HCT116 (cell line): ENCODE data around the gene THAP10. TPM values are rescaled to one million over a fixed set of nuclear protein-coding genes. Genes with fewer than 3 reads are reported as not detected.

Source experiments
- ATAC-seq: fragments of 200-7000 bp; cut with Tn5 transposase; 2 replicates; pipeline ENCODE4 v1.9.1; 2020; ENCODE audit warnings: mild to moderate bottlenecking, moderate library complexity
- BruUV-seq: library from RNA; stranded (reverse); fragments of 400-500 nt; replicated peaks from 2 replicates; lab custom pipeline; 2021; lab: Mats Ljungman, UMichigan
- CTCF ChIA-PET: fragments of 300-600 bp; sonication (Branson Sonifier 250); formaldehyde crosslinking; loops from one replicate; lab custom pipeline; 2021; ENCODE audit warnings: antibody characterized with exemption; lab: Charles Lee
- POLR2A ChIA-PET: fragments of 300-600, 350-600 bp; sonication (Branson Sonifier 250); formaldehyde crosslinking; loops from one replicate; lab custom pipeline; 2021; ENCODE audit warnings: antibody characterized with exemption; lab: Charles Lee
- RAD21 ChIA-PET, 2 experiments: fragments of 300-600 bp; sonication (Branson Sonifier 250); formaldehyde crosslinking; loops; one replicate each; lab custom pipeline; 2023; ENCODE audit warnings: low total read pairs in 2 of 2; ENCODE audit not compliant: uncharacterized antibody in 2 of 2, unreplicated experiment in 2 of 2, low non-redundant PET in 1 of 2; lab: Charles Lee
- DNase-seq: peaks from one replicate; pipeline ENCODE4 v3.0.0-alpha.2; 2010; ENCODE audit warnings: low read depth, low spot score
- H2AFZ ChIP-seq: fragments of 200-600 bp; shearing (Covaris generic), sonication (generic); 2 replicates; pipeline ENCODE4 v1.6.1; 2017; ENCODE audit warnings: low read depth, mixed run types, mixed read lengths, antibody characterized with exemption, low read length; ENCODE audit not compliant: poor library complexity, severe bottlenecking
- H3K27ac ChIP-seq: 2 replicates; pipeline ENCODE4 v1.5.1; 2012; ENCODE audit warnings: low read depth, low read length
- H3K27me3 ChIP-seq: fragments of 200-600 bp; sonication (generic); 2 replicates; pipeline ENCODE4 v1.6.1; 2016; ENCODE audit warnings: mixed run types, low read length, mixed read lengths; ENCODE audit not compliant: insufficient read depth
- H3K36me3 ChIP-seq, 2 experiments: fragments of 200-500 bp in 1 of 2; fragments of 200-600 bp in 1 of 2; sonication (Bioruptor generic) in 1 of 2; sonication (generic) in 1 of 2; 2 replicates each; pipeline versions ENCODE4 v1.5.1 to v1.6.1; 2014 to 2016; ENCODE audit warnings: low read length in 2 of 2, inconsistent platforms in 1 of 2, mixed read lengths in 1 of 2, mixed run types in 1 of 2; ENCODE audit not compliant: insufficient read depth in 2 of 2, control insufficient read depth in 1 of 2
- H3K4me1 ChIP-seq, 2 experiments: fragments of 200-600 bp in 1 of 2; sonication (generic) in 1 of 2; 2 replicates each; pipeline versions ENCODE4 v1.5.1 to v1.6.1; 2012 to 2017; ENCODE audit warnings: low read length in 2 of 2, inconsistent platforms in 1 of 2, mild to moderate bottlenecking in 1 of 2, mixed read lengths in 1 of 2, mixed run types in 1 of 2, moderate library complexity in 1 of 2; ENCODE audit not compliant: insufficient read depth in 2 of 2, control insufficient read depth in 1 of 2
- H3K4me2 ChIP-seq: fragments of 200-600 bp; sonication (generic); 2 replicates; pipeline ENCODE4 v1.6.1; 2017; ENCODE audit warnings: mixed run types, low read length, mixed read lengths
- H3K4me3 ChIP-seq, 2 experiments: fragments of 200-600 bp in 1 of 2; sonication (generic) in 1 of 2; replicated peaks in 1 of 2; 2 replicates each; pipeline ENCODE4 v1.5.1; 2011 to 2016; ENCODE audit warnings: low read length in 2 of 2, control low read depth in 1 of 2, low read depth in 1 of 2, mild to moderate bottlenecking in 1 of 2, mixed read lengths in 1 of 2, mixed run types in 1 of 2
- H3K79me2 ChIP-seq: fragments of 200-600 bp; sonication (generic); 2 replicates; pipeline ENCODE4 v1.6.1; 2017; ENCODE audit warnings: mild to moderate bottlenecking, mixed run types, low read length, moderate library complexity, mixed read lengths; ENCODE audit not compliant: insufficient read depth
- H3K9ac ChIP-seq: fragments of 200-600 bp; sonication (generic); 2 replicates; pipeline ENCODE4 v1.6.1; 2016; ENCODE audit warnings: low read length, mixed read lengths
- H3K9me2 ChIP-seq: fragments of 200-600 bp; sonication (generic), shearing (Covaris generic); 2 replicates; pipeline ENCODE4 v1.6.1; 2017; ENCODE audit warnings: mixed run types, mild to moderate bottlenecking, moderate library complexity; ENCODE audit not compliant: insufficient read depth
- H3K9me3 ChIP-seq, 2 experiments: fragments of 200-500 bp in 1 of 2; fragments of 200-600 bp in 1 of 2; sonication (Bioruptor generic) in 1 of 2; sonication (generic) in 1 of 2; 2 replicates each; pipeline ENCODE4 v1.6.1; 2014 to 2017; ENCODE audit warnings: low read length in 2 of 2, mixed read lengths in 2 of 2, inconsistent platforms in 1 of 2, low read depth in 1 of 2, mild to moderate bottlenecking in 1 of 2, mixed run types in 1 of 2, moderate library complexity in 1 of 2; ENCODE audit not compliant: control insufficient read depth in 1 of 2, insufficient read depth in 1 of 2
- H4K20me1 ChIP-seq: fragments of 200-600 bp; sonication (generic), shearing (Covaris generic); 2 replicates; pipeline ENCODE4 v1.6.1; 2017; ENCODE audit warnings: mixed run types, mild to moderate bottlenecking, moderate library complexity; ENCODE audit not compliant: insufficient read depth
- CBX3 ChIP-seq: IDR thresholded peaks from 2 replicates; pipeline ENCODE4 v1.6.1; 2012; ENCODE audit warnings: low read depth
- CEBPB ChIP-seq: IDR thresholded peaks from 2 replicates; pipeline ENCODE4 v1.6.1; 2012; ENCODE audit warnings: low read depth
- EGR1 ChIP-seq: IDR thresholded peaks from 2 replicates; pipeline ENCODE4 v1.6.1; 2012; ENCODE audit warnings: low read depth
- ELF1 ChIP-seq: IDR thresholded peaks from 2 replicates; pipeline ENCODE4 v1.6.1; 2012; ENCODE audit warnings: low read depth, borderline replicate concordance
- EZH2 ChIP-seq: fragments of 200-600 bp; sonication (generic); IDR thresholded peaks from 2 replicates; pipeline ENCODE4 v1.6.1; 2017; ENCODE audit warnings: antibody characterized with exemption, mixed run types
- FOSL1 ChIP-seq: IDR thresholded peaks from 2 replicates; pipeline ENCODE4 v1.6.1; 2012; ENCODE audit warnings: low read depth
- JUND ChIP-seq: IDR thresholded peaks from 2 replicates; pipeline ENCODE4 v1.6.1; 2012
- POLR2AphosphoS5 ChIP-seq: IDR thresholded peaks from 2 replicates; pipeline ENCODE4 v1.6.1; 2011; ENCODE audit warnings: mild to moderate bottlenecking, low read depth, low read length, moderate library complexity
- RAD21 ChIP-seq: IDR thresholded peaks from 2 replicates; pipeline ENCODE4 v1.6.1; 2012; ENCODE audit warnings: low read depth, mild to moderate bottlenecking
- SIN3A ChIP-seq: IDR thresholded peaks from 2 replicates; pipeline ENCODE4 v1.6.1; 2012; ENCODE audit warnings: low read depth
- SP1 ChIP-seq: IDR thresholded peaks from 2 replicates; pipeline ENCODE4 v1.6.1; 2012; ENCODE audit warnings: low read depth
- SRF ChIP-seq: IDR thresholded peaks from 2 replicates; pipeline ENCODE4 v1.6.1; 2012; ENCODE audit warnings: low read depth
- TCF7L2 ChIP-seq: IDR thresholded peaks from 2 replicates; pipeline ENCODE4 v1.7.0; 2011; ENCODE audit warnings: borderline replicate concordance, inconsistent platforms; ENCODE audit not compliant: insufficient read depth, insufficient read length; ENCODE audit errors: extremely low read depth
- ZNF274 ChIP-seq: fragments of 200-500 bp; sonication (Bioruptor generic); IDR thresholded peaks from 2 replicates; pipeline ENCODE4 v1.6.1; 2014; ENCODE audit warnings: mild to moderate bottlenecking, low read depth, low read length, inconsistent platforms
- intact Hi-C: fragments of 100-400 bp; cut with micrococcal nuclease; formaldehyde crosslinking; loops from 2 replicates; pipeline ENCODE4 v1.10.0; 2022
- total RNA-seq: library from RNA; stranded (reverse); gene quantifications from one replicate; pipeline ENCODE4 v1.2.1, GENCODE V29; 2021; ENCODE audit not compliant: unreplicated experiment
- TF ChIP-seq, protein P1 (sequence below), 3 experiments: fragments of 200-600 bp in 1 of 3; sonication (generic) in 1 of 3; IDR thresholded peaks in 2 of 3; conservative IDR thresholded peaks in 1 of 3; 2 replicates each; pipeline ENCODE4 v1.5.1; 2012 to 2017; ENCODE audit warnings: low read depth in 2 of 3, low read length in 2 of 3, antibody characterized with exemption in 1 of 3, borderline replicate concordance in 1 of 3, control low read depth in 1 of 3, mild to moderate bottlenecking in 1 of 3, mixed read lengths in 1 of 3, mixed run types in 1 of 3, moderate library complexity in 1 of 3; ENCODE audit not compliant: insufficient read depth in 1 of 3
- TF ChIP-seq, protein P2 (sequence below): IDR thresholded peaks from 2 replicates; pipeline ENCODE4 v1.6.1; 2012
- TF ChIP-seq, protein P3 (sequence below): IDR thresholded peaks from 2 replicates; pipeline ENCODE4 v1.6.1; 2012; ENCODE audit warnings: low read depth

Gene THAP10
- total RNA-seq, 1 experiment from 2014 or later = 2.8 TPM

DNA sequence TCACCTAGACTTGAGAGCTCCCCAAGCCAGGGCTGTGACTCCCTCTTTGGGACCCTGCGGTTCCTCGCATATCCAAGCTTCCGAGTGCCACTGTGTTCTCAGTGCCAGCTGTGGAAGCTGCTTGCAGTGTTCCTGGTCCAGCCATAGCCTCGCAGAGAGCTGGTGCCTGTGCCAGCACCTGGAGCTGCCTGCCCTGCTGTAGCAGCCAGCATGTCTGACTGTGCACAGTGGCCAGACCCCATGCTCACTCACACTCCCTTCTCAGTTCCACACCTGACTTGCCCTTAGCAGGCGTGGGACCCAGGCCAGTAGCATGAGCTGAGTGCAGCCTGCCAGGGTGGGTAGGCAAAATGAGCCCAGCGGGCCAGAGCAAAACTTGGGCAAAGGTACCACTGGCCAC is 25.7 kb upstream of the THAP10 start:
- RAD21 ChIA-PET = no interaction called here
- no peak for TF ChIP-seq EZH2
- TF ChIP-seq SIN3A = no peak
- no peak for TF ChIP-seq CBX3
- no peak for TF ChIP-seq EGR1
- no peak for TF ChIP-seq TCF7L2
- no peak for TF ChIP-seq FOSL1
- TF ChIP-seq, all 23 proteins: peak for 0
- no peak overlapping the region for H3K27ac ChIP-seq

DNA sequence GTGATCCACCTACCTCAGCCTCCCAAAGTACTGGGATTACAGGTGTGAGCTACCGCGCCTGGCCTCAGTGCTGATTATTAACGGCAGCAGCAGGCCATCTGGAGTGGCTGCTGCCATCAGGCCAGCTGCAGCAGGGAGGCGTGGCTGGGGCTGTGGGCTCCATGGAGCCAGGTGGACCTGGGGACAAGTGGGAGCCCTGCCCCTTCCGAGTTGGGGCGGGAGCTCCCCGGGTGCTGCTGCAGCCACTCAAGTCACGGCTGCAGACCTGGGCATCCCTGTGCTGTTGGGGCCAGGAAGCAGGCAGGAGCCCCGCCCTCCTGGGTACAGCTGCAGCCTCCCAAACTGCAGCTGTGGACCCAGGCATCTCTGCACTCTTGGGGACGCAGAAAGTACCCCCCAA is 24.3 kb upstream of the THAP10 start:
- no peaks in the 10 kb centered on the region for H4K20me1 ChIP-seq
- ChIA-PET POLR2A (no interaction called here), RAD21 (no interaction called here), CTCF (no interaction called here)
- H3K27me3 ChIP-seq = no peaks in the 10 kb centered on the region
- no peak overlapping the region for H3K4me3 ChIP-seq
- H2AFZ ChIP-seq = no peak overlapping the region
- no peak for TF ChIP-seq RAD21
- no peak for TF ChIP-seq EZH2
- TF ChIP-seq TCF7L2 = no peak
- TF ChIP-seq, protein P1, sequence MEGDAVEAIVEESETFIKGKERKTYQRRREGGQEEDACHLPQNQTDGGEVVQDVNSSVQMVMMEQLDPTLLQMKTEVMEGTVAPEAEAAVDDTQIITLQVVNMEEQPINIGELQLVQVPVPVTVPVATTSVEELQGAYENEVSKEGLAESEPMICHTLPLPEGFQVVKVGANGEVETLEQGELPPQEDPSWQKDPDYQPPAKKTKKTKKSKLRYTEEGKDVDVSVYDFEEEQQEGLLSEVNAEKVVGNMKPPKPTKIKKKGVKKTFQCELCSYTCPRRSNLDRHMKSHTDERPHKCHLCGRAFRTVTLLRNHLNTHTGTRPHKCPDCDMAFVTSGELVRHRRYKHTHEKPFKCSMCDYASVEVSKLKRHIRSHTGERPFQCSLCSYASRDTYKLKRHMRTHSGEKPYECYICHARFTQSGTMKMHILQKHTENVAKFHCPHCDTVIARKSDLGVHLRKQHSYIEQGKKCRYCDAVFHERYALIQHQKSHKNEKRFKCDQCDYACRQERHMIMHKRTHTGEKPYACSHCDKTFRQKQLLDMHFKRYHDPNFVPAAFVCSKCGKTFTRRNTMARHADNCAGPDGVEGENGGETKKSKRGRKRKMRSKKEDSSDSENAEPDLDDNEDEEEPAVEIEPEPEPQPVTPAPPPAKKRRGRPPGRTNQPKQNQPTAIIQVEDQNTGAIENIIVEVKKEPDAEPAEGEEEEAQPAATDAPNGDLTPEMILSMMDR (IDR thresholded peaks at IDR 0.05 in 2 of 3, conservative IDR thresholded peaks at IDR 0.05 in 1 of 3; ENCODE audit: borderline replicate concordance in 1 of 3, insufficient read depth in 1 of 3, low read depth in 2 of 3, low read length in 2 of 3) = no peak
- TF ChIP-seq FOSL1 = no peak
- no peak for TF ChIP-seq SP1
- TF ChIP-seq, protein P2, sequence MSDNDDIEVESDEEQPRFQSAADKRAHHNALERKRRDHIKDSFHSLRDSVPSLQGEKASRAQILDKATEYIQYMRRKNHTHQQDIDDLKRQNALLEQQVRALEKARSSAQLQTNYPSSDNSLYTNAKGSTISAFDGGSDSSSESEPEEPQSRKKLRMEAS = no peak
- TF ChIP-seq POLR2AphosphoS5 = no peak
- TF ChIP-seq ZNF274 = no peak
- no peak for TF ChIP-seq JUND
- TF ChIP-seq SIN3A = no peak
- TF ChIP-seq, protein P3, sequence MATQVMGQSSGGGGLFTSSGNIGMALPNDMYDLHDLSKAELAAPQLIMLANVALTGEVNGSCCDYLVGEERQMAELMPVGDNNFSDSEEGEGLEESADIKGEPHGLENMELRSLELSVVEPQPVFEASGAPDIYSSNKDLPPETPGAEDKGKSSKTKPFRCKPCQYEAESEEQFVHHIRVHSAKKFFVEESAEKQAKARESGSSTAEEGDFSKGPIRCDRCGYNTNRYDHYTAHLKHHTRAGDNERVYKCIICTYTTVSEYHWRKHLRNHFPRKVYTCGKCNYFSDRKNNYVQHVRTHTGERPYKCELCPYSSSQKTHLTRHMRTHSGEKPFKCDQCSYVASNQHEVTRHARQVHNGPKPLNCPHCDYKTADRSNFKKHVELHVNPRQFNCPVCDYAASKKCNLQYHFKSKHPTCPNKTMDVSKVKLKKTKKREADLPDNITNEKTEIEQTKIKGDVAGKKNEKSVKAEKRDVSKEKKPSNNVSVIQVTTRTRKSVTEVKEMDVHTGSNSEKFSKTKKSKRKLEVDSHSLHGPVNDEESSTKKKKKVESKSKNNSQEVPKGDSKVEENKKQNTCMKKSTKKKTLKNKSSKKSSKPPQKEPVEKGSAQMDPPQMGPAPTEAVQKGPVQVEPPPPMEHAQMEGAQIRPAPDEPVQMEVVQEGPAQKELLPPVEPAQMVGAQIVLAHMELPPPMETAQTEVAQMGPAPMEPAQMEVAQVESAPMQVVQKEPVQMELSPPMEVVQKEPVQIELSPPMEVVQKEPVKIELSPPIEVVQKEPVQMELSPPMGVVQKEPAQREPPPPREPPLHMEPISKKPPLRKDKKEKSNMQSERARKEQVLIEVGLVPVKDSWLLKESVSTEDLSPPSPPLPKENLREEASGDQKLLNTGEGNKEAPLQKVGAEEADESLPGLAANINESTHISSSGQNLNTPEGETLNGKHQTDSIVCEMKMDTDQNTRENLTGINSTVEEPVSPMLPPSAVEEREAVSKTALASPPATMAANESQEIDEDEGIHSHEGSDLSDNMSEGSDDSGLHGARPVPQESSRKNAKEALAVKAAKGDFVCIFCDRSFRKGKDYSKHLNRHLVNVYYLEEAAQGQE = no peak
- no peak for TF ChIP-seq EGR1
- TF ChIP-seq CEBPB = no peak
- no peak for TF ChIP-seq ELF1
- no peak for TF ChIP-seq SRF
- no peaks in the 10 kb centered on the region for H3K9me2 ChIP-seq
- no peaks in the 10 kb centered on the region for H3K9me3 ChIP-seq
- no peak overlapping the region for H3K4me2 ChIP-seq
- no peak overlapping the region for H3K9ac ChIP-seq
- no peak for ATAC-seq
- no TSS peak for BruUV-seq
- H3K79me2 ChIP-seq = no peaks in the 10 kb centered on the region
- no peak for DNase-seq
- intact Hi-C loops = no loop called here
- H3K4me1 ChIP-seq = no peaks in the 10 kb centered on the region
- H3K36me3 ChIP-seq = no peaks in the 10 kb centered on the region
- H3K27ac ChIP-seq = no peak overlapping the region

More for the DNA sequence above, 25.7 kb upstream of the THAP10 start:
- Histone ChIP-seq H3K36me3 (no peaks in the 10 kb centered on the region), H4K20me1 (no peaks in the 10 kb centered on the region), H2AFZ (no peak overlapping the region), H3K4me2 (no peak overlapping the region), H3K9me2 (no peaks in the 10 kb centered on the region), H3K4me3 (no peak overlapping the region), H3K79me2 (no peaks in the 10 kb centered on the region), H3K4me1 (no peaks in the 10 kb centered on the region), H3K9me3 (no peaks in the 10 kb centered on the region), H3K27me3 (no peaks in the 10 kb centered on the region), H3K9ac (no peak overlapping the region)
- BruUV-seq = no TSS peak
- DNase-seq = no peak
- intact Hi-C loops = no loop called here
- POLR2A ChIA-PET = no interaction called here
- CTCF ChIA-PET = interaction anchor here (1.5 kb wide), 1 partner anchor 18 kb away, joined by 3 read pairs; no protein-coding TSS in a partner anchor
- ATAC-seq = no peak
